CD4-positive, alpha-beta T cell treated with Interleukin-21 for 1 hour (primary cell): Measurements from ENCODE around the gene GATC.

Experiments used
- DNase-seq: peaks from one replicate; pipeline ENCODE4 v3.0.0-alpha.2; 2020

Gene GATC

GRCh38 chr12:120498870-120499515 is 52.7 kb downstream of the GATC start:
- DNase-seq, result no peak

- no peak for DNase-seq
These were observed 54.3 kb downstream of the GATC start for GRCh38 chr12:120500581-120500980.

GRCh38 chr12:120504587-120504986 is 58.3 kb downstream of the GATC start:
- no peak for DNase-seq

DNA sequence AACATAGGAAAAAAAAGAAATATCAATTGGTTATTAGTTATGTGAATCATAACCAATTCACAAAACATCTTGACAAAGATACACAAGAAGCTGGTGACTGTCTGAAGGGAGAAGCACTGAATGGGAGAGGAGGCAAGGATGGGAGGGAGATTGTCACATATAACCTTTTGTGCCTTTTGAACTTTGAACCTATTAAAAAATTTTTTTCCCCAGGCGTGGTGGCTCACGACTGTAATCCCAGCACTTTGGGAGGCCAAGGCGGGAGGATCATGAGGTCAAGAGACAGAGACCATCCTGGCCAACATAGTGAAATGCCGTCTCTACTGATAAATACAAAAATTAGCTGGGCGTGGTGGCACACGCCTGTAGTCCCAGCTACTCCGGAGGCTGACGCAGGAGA is 62.3 kb downstream of the GATC start:
- DNase-seq, result no peak
